MM.1S (cell line): Measurements from ENCODE around the gene AGPS.

ENCODE experiments used
- CTCF ChIP-seq: fragments of 300-600 bp; sonication (generic); IDR thresholded peaks from 2 replicates; pipeline ENCODE4 v1.5.1; 2016; ENCODE audit warnings: antibody characterized with exemption, low read length, mixed read lengths
- EZH2 ChIP-seq: fragments of 300-600 bp; sonication (generic); optimal IDR thresholded peaks from 2 replicates; pipeline ENCODE3; 2017; ENCODE audit warnings: low read depth, mild to moderate bottlenecking, antibody characterized with exemption, low read length, mixed read lengths

- no peak for TF ChIP-seq EZH2
- no peak for TF ChIP-seq CTCF
These were observed 124.4 kb downstream of the AGPS start for GRCh38 chr2:177516824-177517544.
